Gastrocnemius medialis (tissue), 4 donors: ENCODE results near the gene DNMBP. TPM values are rescaled to one million over a fixed set of nuclear protein-coding genes. Genes with fewer than 3 reads are reported as not detected.

ENCODE experiments used
- ATAC-seq, 2 donors: fragments of 150-250 bp; one replicate each; pipeline ENCODE4 v1.9.1; 2016
- DNase-seq, 2 donors: peaks; one replicate each; pipeline ENCODE4 v3.0.0-alpha.2; 2019
- H3K27ac ChIP-seq, 4 donors: fragments of 200-600 bp; sonication (generic); 1 replicate in 1 of 4; 2 replicates in 3 of 4; pipeline ENCODE4 v1.5.1; 2016 to 2018; ENCODE audit warnings: mild to moderate bottlenecking in 2 of 4, moderate library complexity in 1 of 4
- H3K27me3 ChIP-seq, 3 donors: fragments of 200-600 bp; sonication (generic) in 2 of 3; 1 replicate in 1 of 3; 2 replicates in 2 of 3; pipeline versions ENCODE4 v1.5.1 to v1.6.0; 2016 to 2019; ENCODE audit warnings: mild to moderate bottlenecking in 1 of 3, moderate library complexity in 1 of 3
- H3K36me3 ChIP-seq, 2 donors: fragments of 200-600 bp; sonication (generic) in 1 of 2; one replicate each; pipeline ENCODE4 v1.5.1; 2017 to 2018
- H3K4me1 ChIP-seq, 2 donors: fragments of 200-600 bp; sonication (generic) in 1 of 2; one replicate each; pipeline ENCODE4 v1.5.1; 2016 to 2017; ENCODE audit warnings: mild to moderate bottlenecking in 2 of 2
- H3K4me3 ChIP-seq, 4 donors: fragments of 200-600 bp; sonication (generic) in 3 of 4; 1 replicate in 1 of 4; 2 replicates in 3 of 4; pipeline ENCODE4 v1.5.1; 2016 to 2019; ENCODE audit warnings: mild to moderate bottlenecking in 2 of 4
- H3K9me3 ChIP-seq, 3 donors: fragments of 200-600 bp; sonication (generic) in 2 of 3; 1 replicate in 1 of 3; 2 replicates in 2 of 3; pipeline ENCODE4 v1.5.1; 2016 to 2019
- CTCF ChIP-seq, 5 experiments: fragments of 450-650 bp in 3 of 5; fragments of 200-600 bp in 2 of 5; sonication (generic) in 2 of 5; IDR thresholded peaks in 4 of 5; conservative IDR thresholded peaks in 1 of 5; 1 replicate in 4 of 5; 2 replicates in 1 of 5; pipeline ENCODE4 v1.5.1; 2016 to 2019; ENCODE audit warnings: antibody characterized with exemption in 5 of 5, mild to moderate bottlenecking in 3 of 5, moderate library complexity in 3 of 5
- POLR2A ChIP-seq, 2 donors: fragments of 450-650 bp; IDR thresholded peaks; one replicate each; pipeline ENCODE4 v1.6.1; 2017; ENCODE audit warnings: antibody characterized with exemption in 2 of 2, mild to moderate bottlenecking in 2 of 2, moderate library complexity in 2 of 2
- in situ Hi-C, 4 donors: fragments of 200-750 bp; cut with MboI; loops; one replicate each; pipeline versions ENCODE4 v1.15.0 to v1.8.0; 2017; ENCODE audit warnings: low sequenced_read_pairs in 4 of 4
- intact Hi-C: fragments of 100-400 bp; cut with DNase I; formaldehyde crosslinking; loops from one replicate; pipeline ENCODE4 v1.15.1; 2023; ENCODE audit warnings: low total_unique reads
- total RNA-seq, 4 donors: library from RNA; depleted of rRNA; stranded (reverse); fragments of >200 nt; gene quantifications; one replicate each; pipeline versions ENCODE4 v1.1.0 to v1.2.3, GENCODE V29; 2016

DNMBP gene
- total RNA-seq, 4 donors from 2014 or later = 9.5 to 22.5 (median 15.0) TPM

GRCh38 chr10:99853655-99854054, 156.1 kb downstream of the DNMBP start:
- DNase-seq (no peak), ATAC-seq (no peak)
- intact Hi-C loops (no loop called here), in situ Hi-C loops (no loop called here)
- no peaks in the 10 kb centered on the region for H3K36me3 ChIP-seq
- no peak for TF ChIP-seq POLR2A (IDR thresholded peaks at IDR 0.05)
- no peak for TF ChIP-seq CTCF (IDR thresholded peaks at IDR 0.05 in 4 of 5, conservative IDR thresholded peaks at IDR 0.05 in 1 of 5)
- H3K9me3 ChIP-seq = no peaks in the 10 kb centered on the region
- no peak overlapping the region for H3K4me3 ChIP-seq
- H3K27ac ChIP-seq = no peak overlapping the region
- no peaks in the 10 kb centered on the region for H3K4me1 ChIP-seq
- H3K27me3 ChIP-seq = no peaks in the 10 kb centered on the region

GRCh38 chr10:99852481-99853213, 157.1 kb downstream of the DNMBP start:
- no peaks in the 10 kb centered on the region for H3K9me3 ChIP-seq
- TF ChIP-seq POLR2A (IDR thresholded peaks at IDR 0.05) (no peak), CTCF (IDR thresholded peaks at IDR 0.05 in 4 of 5, conservative IDR thresholded peaks at IDR 0.05 in 1 of 5) (no peak)
- in situ Hi-C loops = no loop called here
- no peaks in the 10 kb centered on the region for H3K36me3 ChIP-seq
- H3K4me1 ChIP-seq = no peaks in the 10 kb centered on the region
- no peak overlapping the region for H3K4me3 ChIP-seq
- H3K27me3 ChIP-seq = no peaks in the 10 kb centered on the region
- intact Hi-C loops = no loop called here
- DNase-seq = no peak
- no peak overlapping the region for H3K27ac ChIP-seq
- no peak for ATAC-seq

GRCh38 chr10:99851825-99852224, 157.9 kb downstream of the DNMBP start:
- intact Hi-C loops (no loop called here), in situ Hi-C loops (no loop called here)
- DNase-seq (no peak), ATAC-seq (no peak)
- no peak for TF ChIP-seq CTCF (IDR thresholded peaks at IDR 0.05 in 4 of 5, conservative IDR thresholded peaks at IDR 0.05 in 1 of 5)
- TF ChIP-seq POLR2A (IDR thresholded peaks at IDR 0.05) = no peak
- Histone ChIP-seq H3K9me3 (no peaks in the 10 kb centered on the region), H3K4me1 (no peaks in the 10 kb centered on the region), H3K27me3 (no peaks in the 10 kb centered on the region), H3K36me3 (no peaks in the 10 kb centered on the region), H3K27ac (no peak overlapping the region), H3K4me3 (no peak overlapping the region)

GRCh38 chr10:99850767-99851340, 158.9 kb downstream of the DNMBP start:
- H3K4me3 ChIP-seq = no peak overlapping the region
- intact Hi-C loops (no loop called here), in situ Hi-C loops (no loop called here)
- DNase-seq = no peak
- no peak for ATAC-seq
- peaks cover 0 to 6% of the 10 kb centered on the region in 2 donors for H3K4me1 ChIP-seq
- no peaks in the 10 kb centered on the region for H3K9me3 ChIP-seq
- no peaks in the 10 kb centered on the region for H3K36me3 ChIP-seq
- TF ChIP-seq CTCF (IDR thresholded peaks at IDR 0.05 in 4 of 5, conservative IDR thresholded peaks at IDR 0.05 in 1 of 5) (no peak), POLR2A (IDR thresholded peaks at IDR 0.05) (no peak)
- no peak overlapping the region for H3K27ac ChIP-seq
- H3K27me3 ChIP-seq = no peaks in the 10 kb centered on the region
